Osteocyte (in vitro differentiated cells): ENCODE results near the gene NOP53. TPM values are rescaled to one million over a fixed set of nuclear protein-coding genes. Genes with fewer than 3 reads are reported as not detected.
A peak's percentile ranks its signal among the peaks of the same experiment; 100 is the strongest.

Experiments used
- DNase-seq: peaks from one replicate; pipeline ENCODE4 v3.0.0; 2021; ENCODE audit warnings: mixed read lengths; ENCODE audit not compliant: unreplicated experiment; ENCODE audit errors: extremely low spot score
- H3K27ac Mint-ChIP-seq: one replicate; pipeline ENCODE4 v1.8.0; 2021; ENCODE audit warnings: mild to moderate bottlenecking, mixed read lengths; ENCODE audit not compliant: unreplicated experiment
- H3K27me3 Mint-ChIP-seq: one replicate; pipeline ENCODE4 v1.8.0; 2021; ENCODE audit warnings: mixed read lengths; ENCODE audit not compliant: unreplicated experiment
- H3K36me3 Mint-ChIP-seq: one replicate; pipeline ENCODE4 v1.8.0; 2021; ENCODE audit warnings: mixed read lengths; ENCODE audit not compliant: unreplicated experiment
- H3K4me1 Mint-ChIP-seq: one replicate; pipeline ENCODE4 v1.8.0; 2021; ENCODE audit warnings: mixed read lengths; ENCODE audit not compliant: unreplicated experiment
- H3K4me3 Mint-ChIP-seq: one replicate; pipeline ENCODE4 v1.8.0; 2021; ENCODE audit warnings: mild to moderate bottlenecking, moderate library complexity, mixed read lengths; ENCODE audit not compliant: unreplicated experiment
- H3K9me3 Mint-ChIP-seq: one replicate; pipeline ENCODE4 v1.8.0; 2021; ENCODE audit warnings: mixed read lengths; ENCODE audit not compliant: unreplicated experiment
- CTCF ChIP-seq: fragments of 200-600 bp; sonication (generic); IDR thresholded peaks from 2 replicates; pipeline ENCODE4 v1.5.0; 2021; ENCODE audit warnings: antibody characterized with exemption, mild to moderate bottlenecking, moderate library complexity
- total RNA-seq: library from RNA; stranded (reverse); gene quantifications from 2 replicates; pipeline ENCODE4 v1.2.1, GENCODE V29; 2021

NOP53 gene
- total RNA-seq, 1 donor from 2014 or later, result 232 TPM

GRCh38 chr19:47699360-47699917, 45.9 kb upstream of the NOP53 start:
- TF ChIP-seq CTCF, result peak; percentile 77
- no peak for DNase-seq
- H3K4me1 Mint-ChIP-seq, result peaks cover 12% of the 10 kb centered on the region

GRCh38 chr19:47700934-47701716, 44.2 kb upstream of the NOP53 start:
- TF ChIP-seq CTCF, result no peak
- Mint-ChIP-seq H3K9me3 (no peaks in the 10 kb centered on the region), H3K27me3 (no peaks in the 10 kb centered on the region), H3K4me1 (peaks cover 9% of the 10 kb centered on the region), H3K4me3 (no peak overlapping the region), H3K27ac (no peak overlapping the region), H3K36me3 (peaks cover 9% of the 10 kb centered on the region)
- DNase-seq, result no peak

More at GRCh38 chr19:47699360-47699917, 45.9 kb upstream of the NOP53 start:
- Mint-ChIP-seq H3K9me3 (no peaks in the 10 kb centered on the region), H3K4me3 (no peak overlapping the region), H3K27me3 (no peaks in the 10 kb centered on the region), H3K36me3 (peaks cover 13% of the 10 kb centered on the region), H3K27ac (no peak overlapping the region)

GRCh38 chr19:47701717-47702552, 43.4 kb upstream of the NOP53 start:
- Mint-ChIP-seq H3K4me1 (peaks cover 9% of the 10 kb centered on the region), H3K36me3 (peaks cover 9% of the 10 kb centered on the region), H3K4me3 (no peak overlapping the region), H3K9me3 (no peaks in the 10 kb centered on the region), H3K27me3 (no peaks in the 10 kb centered on the region), H3K27ac (no peak overlapping the region)
- no peak for TF ChIP-seq CTCF
- DNase-seq, result no peak

- DNase-seq, result no peak
- H3K4me3 Mint-ChIP-seq, result no peak overlapping the region
- H3K4me1 Mint-ChIP-seq, result peaks cover 9% of the 10 kb centered on the region
- peak overlapping the region; percentile 38 for H3K27ac Mint-ChIP-seq
- no peaks in the 10 kb centered on the region for H3K9me3 Mint-ChIP-seq
- H3K27me3 Mint-ChIP-seq, result no peaks in the 10 kb centered on the region
- peaks cover 9% of the 10 kb centered on the region for H3K36me3 Mint-ChIP-seq
- no peak for TF ChIP-seq CTCF
These were observed 42.7 kb upstream of the NOP53 start for GRCh38 chr19:47702671-47703070.

- no peak for TF ChIP-seq CTCF
- Mint-ChIP-seq H3K4me1 (peaks cover 6% of the 10 kb centered on the region), H3K4me3 (no peak overlapping the region), H3K36me3 (peaks cover 9% of the 10 kb centered on the region), H3K27me3 (no peaks in the 10 kb centered on the region), H3K27ac (peak overlapping the region; percentile 38), H3K9me3 (no peaks in the 10 kb centered on the region)
- DNase-seq, result no peak
These were observed 42.0 kb upstream of the NOP53 start for GRCh38 chr19:47703301-47703700.
